RKO (cell line): ENCODE results near the gene OR52N2.

Source experiments
- DNase-seq: peaks from one replicate; pipeline ENCODE4 v3.0.0-alpha.2; 2016; ENCODE audit warnings: low spot score

The OR52N2 gene

GRCh38 chr11:5808500-5809121, at the start of gene OR52N2:
OR52N2 (plus strand) TSS chr11:5808924; CDS start chr11:5820336, 11,412 bp downstream.
- peak; percentile 66 for DNase-seq

- DNase-seq: no peak
Measured at GRCh38 chr11:5767056-5767455, 41.7 kb upstream of the OR52N2 start.

DNA sequence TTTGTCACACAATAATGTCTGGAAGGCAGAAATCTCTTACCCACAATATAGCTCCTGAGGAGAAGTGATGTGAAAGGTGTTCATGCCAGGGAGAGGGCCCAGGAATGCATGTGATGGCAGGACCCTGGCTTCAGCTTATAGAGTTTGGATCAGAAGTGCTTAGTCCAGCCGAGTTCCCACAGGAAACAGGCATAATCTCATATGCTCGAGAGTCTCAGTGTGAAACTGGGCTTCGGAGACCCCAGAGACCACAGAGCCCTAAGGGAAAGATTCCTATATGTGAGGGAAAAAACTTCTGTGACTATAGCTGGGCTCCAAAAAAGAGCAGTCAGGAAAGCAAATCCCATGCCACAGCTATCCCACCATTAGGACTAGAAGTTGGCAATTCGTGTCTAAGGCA, 25.5 kb upstream of the OR52N2 start, which contains the start of gene OR52N5:
OR52N5 (minus strand) TSS at position 101 of the 400 bp plus-strand sequence. CDS start 4,721 bp downstream, outside the sequence.
- no peak for DNase-seq

DNA sequence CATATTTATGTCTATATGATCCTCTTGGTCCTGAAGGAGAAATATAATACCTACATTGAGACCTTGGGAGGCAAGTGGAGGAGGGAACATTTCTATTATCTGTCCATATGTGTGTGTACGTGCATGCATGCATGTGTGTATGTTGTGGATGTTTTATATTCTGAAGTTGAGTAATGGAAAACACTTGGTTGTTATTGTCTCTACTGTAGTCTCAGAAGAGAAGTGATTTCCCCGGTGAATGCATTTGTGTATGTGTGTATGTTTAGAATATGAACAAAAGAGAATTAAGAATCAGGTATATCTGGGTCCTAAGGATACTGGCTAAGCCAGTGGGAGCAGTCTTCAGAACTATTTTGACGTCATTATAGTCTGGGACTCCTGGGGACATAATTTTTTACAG, 17.6 kb upstream of the OR52N2 start, which contains the start of gene OR52N1:
OR52N1 (minus strand) TSS at position 101 of the 400 bp plus-strand sequence. CDS start 2,449 bp downstream, outside the sequence.
- no peak for DNase-seq

DNA sequence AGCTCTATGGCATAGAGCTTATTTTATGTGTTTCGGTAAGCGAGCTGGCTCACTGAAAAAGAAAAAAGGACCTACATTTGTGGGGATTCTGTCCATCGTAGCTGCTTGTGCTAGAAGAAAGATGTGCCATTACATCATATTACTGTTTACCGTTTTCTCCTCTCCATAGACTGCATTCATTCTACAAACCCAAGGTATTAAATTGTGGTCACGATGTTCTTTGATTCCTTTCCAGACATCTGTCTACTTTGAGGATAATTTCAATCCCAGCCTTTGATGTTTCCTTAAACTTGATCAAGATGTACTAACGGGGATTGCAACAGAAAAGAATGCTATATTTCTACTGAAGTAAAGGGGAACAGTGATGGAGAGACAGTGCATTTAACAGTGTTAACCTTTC, 12.2 kb upstream of the OR52N2 start:
- DNase-seq: no peak

GRCh38 chr11:5803982-5804381, 4.7 kb upstream of the OR52N2 start:
- DNase-seq: no peak

DNA sequence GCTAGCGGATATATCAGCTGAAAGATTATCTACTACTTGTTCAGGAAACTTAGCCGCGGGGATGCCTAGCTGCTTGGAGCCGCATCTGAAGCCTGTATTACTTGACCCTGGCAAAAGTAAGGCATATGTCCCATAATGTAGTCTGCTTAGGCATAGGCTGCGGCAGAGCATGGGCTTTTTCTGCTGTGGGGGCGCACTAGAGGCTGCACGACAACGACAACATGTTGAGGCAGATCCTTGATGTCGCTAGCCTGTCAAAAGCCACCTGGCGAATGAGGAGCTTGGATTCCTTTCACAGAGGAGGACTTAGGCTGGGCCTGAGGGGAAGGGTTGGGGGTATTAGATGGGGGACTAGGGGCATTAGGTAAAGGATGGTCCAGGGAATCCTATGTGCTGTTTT, 1.1 kb upstream of the OR52N2 start:
- DNase-seq: no peak

GRCh38 chr11:5809122-5809519, 397 bp downstream of the OR52N2 start:
- DNase-seq: no peak

- DNase-seq: no peak
Measured at GRCh38 chr11:5809905-5810795, 1.4 kb downstream of the OR52N2 start.

DNA sequence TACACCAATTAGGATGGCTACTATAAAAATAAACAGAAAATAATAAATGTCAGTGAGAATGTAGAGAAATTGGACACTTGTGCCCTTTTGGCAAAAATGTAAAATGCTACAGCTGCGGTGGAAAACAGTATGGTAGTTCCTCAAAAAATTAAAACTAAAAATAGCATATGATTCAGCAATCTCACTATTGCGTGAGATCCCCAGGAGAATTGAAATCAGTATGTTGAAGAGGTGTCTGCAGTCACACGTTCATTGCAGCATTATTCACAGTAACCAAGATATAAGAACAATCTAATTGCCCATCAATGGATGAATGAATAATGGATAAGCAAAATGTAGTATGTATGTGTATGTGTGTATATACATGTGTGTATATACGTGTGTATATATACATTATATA, 6.8 kb downstream of the OR52N2 start:
- no peak for DNase-seq

DNA sequence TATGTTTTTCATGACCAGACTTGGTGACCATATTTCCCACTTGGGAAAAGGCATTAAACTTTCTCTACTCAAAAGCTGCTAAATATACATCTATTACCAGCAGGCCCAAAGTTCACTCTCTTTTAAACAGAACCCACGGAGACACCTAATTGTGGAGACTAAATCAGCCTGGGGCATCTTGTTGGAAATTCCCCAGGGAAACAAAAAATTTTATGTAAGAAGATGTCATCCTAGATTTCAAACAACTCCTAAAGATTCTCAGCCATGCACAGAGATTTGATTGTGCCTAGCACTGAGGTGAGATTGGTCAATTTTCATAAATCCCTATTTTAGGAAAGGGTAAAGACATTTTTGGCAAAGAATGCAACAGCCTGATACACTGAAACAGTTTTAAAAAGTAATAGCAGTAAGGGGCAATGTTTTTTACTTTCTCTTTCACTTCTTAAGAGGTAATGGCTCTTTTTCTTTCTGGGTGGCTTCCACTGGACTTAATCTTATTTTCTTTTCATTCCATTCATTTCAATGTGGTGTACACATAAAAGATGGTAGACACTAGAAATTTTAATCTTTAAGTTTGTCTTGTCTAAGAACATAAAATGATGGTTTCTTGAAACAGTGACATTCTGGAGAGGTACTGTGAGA, 9.6 kb downstream of the OR52N2 start:
- no peak for DNase-seq

GRCh38 chr11:5831196-5831829, 22.6 kb downstream of the OR52N2 start:
- DNase-seq: no peak

- no peak for DNase-seq
Measured at GRCh38 chr11:5833446-5833845, 24.7 kb downstream of the OR52N2 start.

DNA sequence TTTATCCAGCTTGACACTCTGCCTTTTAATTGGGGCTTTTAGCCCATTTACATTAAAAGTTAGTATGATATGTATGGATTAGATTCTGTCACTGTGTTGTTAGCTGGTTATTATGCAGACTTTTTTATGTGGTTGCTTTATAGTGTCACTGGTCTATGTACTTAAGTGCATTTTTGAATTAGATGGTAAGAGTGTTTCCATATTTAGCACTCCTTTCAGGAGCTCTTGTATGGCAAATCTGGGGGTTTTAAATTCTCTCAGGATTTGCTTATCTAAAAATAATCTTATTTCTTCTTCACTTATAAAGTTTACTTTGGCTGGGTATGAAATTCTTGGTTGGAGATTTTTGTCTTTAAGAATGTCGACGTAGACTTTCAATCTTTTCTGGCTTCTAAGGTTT, 29.0 kb downstream of the OR52N2 start:
- DNase-seq: no peak

- no peak for DNase-seq
Measured at GRCh38 chr11:5841797-5842196, 33.1 kb downstream of the OR52N2 start, which contains the start of gene OR52E6. OR52E6 (minus strand) TSS chr11:5841897; CDS start chr11:5841897, 0 bp downstream.

- no peak for DNase-seq
Measured at GRCh38 chr11:5846701-5847100, 38.0 kb downstream of the OR52N2 start.

DNA sequence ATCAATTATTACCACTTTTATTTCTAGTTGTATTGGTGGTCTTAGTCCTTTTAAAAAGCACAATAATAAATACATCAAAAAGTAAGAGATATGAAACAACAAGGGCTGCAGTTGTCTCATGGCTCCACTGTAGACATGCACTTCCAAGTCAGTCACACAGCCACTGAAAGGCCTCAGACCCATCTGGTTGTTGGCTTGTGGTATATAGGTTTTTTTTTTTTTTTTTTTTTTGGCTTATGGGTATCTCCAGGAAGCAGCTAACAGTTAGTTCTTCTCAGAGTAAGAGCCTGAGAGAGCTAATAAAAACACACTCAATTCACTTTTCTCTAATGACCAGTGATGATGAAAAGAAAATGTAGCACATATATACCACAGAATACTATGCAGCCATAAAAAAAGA, 39.0 kb downstream of the OR52N2 start:
- no peak for DNase-seq

DNA sequence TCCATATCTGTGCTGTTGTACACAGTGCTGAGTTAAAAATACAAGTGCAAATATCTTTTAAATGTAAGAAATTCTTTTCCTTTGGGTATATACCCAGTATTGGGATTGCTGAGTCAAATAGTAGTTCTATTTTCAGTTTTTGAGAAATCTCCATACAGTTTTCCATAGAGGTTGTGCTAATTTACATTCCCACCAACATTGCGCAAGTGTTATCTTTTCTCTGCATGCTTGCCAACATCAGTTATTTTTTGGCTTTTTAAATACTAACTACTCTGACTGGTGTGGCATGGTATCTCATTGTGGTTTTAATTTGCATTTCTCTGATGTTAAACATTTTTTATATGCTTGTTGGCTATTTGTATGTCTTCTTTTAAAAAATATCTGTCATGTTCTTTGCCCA, 42.3 kb downstream of the OR52N2 start:
- DNase-seq: no peak

- no peak for DNase-seq
Measured at GRCh38 chr11:5857590-5857989, 48.9 kb downstream of the OR52N2 start, which contains the start of gene OR52E8. OR52E8 (minus strand) TSS chr11:5857690; CDS start chr11:5857690, 0 bp downstream.

GRCh38 chr11:5865826-5866225, 57.1 kb downstream of the OR52N2 start:
- DNase-seq: no peak
